ENCODE data around the gene HOXC11.

GRCh38 chr12:53966385-53967133 is 6.4 kb upstream of the HOXC11 start:
- TF ChIP-seq, protein P1, sequence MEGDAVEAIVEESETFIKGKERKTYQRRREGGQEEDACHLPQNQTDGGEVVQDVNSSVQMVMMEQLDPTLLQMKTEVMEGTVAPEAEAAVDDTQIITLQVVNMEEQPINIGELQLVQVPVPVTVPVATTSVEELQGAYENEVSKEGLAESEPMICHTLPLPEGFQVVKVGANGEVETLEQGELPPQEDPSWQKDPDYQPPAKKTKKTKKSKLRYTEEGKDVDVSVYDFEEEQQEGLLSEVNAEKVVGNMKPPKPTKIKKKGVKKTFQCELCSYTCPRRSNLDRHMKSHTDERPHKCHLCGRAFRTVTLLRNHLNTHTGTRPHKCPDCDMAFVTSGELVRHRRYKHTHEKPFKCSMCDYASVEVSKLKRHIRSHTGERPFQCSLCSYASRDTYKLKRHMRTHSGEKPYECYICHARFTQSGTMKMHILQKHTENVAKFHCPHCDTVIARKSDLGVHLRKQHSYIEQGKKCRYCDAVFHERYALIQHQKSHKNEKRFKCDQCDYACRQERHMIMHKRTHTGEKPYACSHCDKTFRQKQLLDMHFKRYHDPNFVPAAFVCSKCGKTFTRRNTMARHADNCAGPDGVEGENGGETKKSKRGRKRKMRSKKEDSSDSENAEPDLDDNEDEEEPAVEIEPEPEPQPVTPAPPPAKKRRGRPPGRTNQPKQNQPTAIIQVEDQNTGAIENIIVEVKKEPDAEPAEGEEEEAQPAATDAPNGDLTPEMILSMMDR (conservative IDR thresholded peaks at IDR 0.05): no peak
- TF ChIP-seq EZH2 (IDR thresholded peaks at IDR 0.05; ENCODE audit: low read depth): no peak
